LNCaP clone FGC (cell line): Measurements from ENCODE around the gene RHBDL3.

Experiments
- DNase-seq: peaks from one replicate; pipeline ENCODE4 v3.0.0-alpha.2; 2011; ENCODE audit warnings: low read depth
- H3K4me3 ChIP-seq: 2 replicates; pipeline ENCODE4 v1.5.1; 2011; ENCODE audit warnings: mild to moderate bottlenecking, low read depth, low read length, control low read depth
- CTCF ChIP-seq: IDR thresholded peaks from 2 replicates; pipeline ENCODE4 v1.5.1; 2012; ENCODE audit warnings: mild to moderate bottlenecking; ENCODE audit not compliant: control insufficient read depth, insufficient read depth; ENCODE audit errors: extremely low read depth

RHBDL3 gene

GRCh38 chr17:32355649-32356377 is 90.2 kb downstream of the RHBDL3 start:
- no peak for DNase-seq
- no peak overlapping the region for H3K4me3 ChIP-seq
- no peak for TF ChIP-seq CTCF

GRCh38 chr17:32356378-32356743 is 90.7 kb downstream of the RHBDL3 start:
- TF ChIP-seq CTCF: no peak
- no peak for DNase-seq
- no peak overlapping the region for H3K4me3 ChIP-seq

- TF ChIP-seq CTCF: no peak
- no peak for DNase-seq
- H3K4me3 ChIP-seq: no peak overlapping the region
These were observed 91.1 kb downstream of the RHBDL3 start for GRCh38 chr17:32356750-32357149.

- no peak overlapping the region for H3K4me3 ChIP-seq
- no peak for TF ChIP-seq CTCF
These were observed 92.0 kb downstream of the RHBDL3 start for GRCh38 chr17:32357615-32358014.

GRCh38 chr17:32361270-32361669 is 95.6 kb downstream of the RHBDL3 start:
- no peak overlapping the region for H3K4me3 ChIP-seq
- TF ChIP-seq CTCF: no peak
- no peak for DNase-seq

More at GRCh38 chr17:32357615-32358014, 92.0 kb downstream of the RHBDL3 start:
- no peak for DNase-seq

- H3K4me3 ChIP-seq: no peak overlapping the region
- no peak for DNase-seq
- no peak for TF ChIP-seq CTCF
These were observed 104.8 kb downstream of the RHBDL3 start for GRCh38 chr17:32370426-32370825.
